HG03558 (cell line): Measurements from ENCODE around the gene GLYR1.

Source experiments
- ATAC-seq: cut with Tn5 transposase; IDR thresholded peaks from one replicate; pipeline ENCODE4 v1.9.1; 2021; ENCODE audit warnings: moderate number of reproducible peaks; ENCODE audit not compliant: unreplicated experiment; ENCODE audit errors: extremely low read depth

Gene GLYR1

DNA sequence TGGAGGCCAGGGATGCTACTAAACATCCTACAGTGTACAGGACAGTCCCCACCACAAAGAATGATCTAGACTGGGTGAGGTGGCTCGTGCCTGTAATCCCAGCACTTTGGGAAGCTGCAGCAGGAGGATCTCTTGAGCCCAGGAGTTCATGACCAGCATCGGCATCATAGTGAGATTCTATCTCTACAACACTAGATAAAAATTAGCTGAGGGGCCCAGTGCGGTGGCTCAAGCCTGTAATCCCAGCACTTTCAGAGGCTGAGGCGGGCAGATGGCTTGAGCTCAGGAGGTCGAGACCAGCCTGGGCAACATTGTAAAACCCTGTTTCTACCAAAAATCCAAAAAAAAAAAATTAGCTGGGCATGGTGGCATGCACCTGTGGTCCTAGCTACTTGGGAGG is 74.7 kb downstream of the GLYR1 start:
- ATAC-seq = no peak

DNA sequence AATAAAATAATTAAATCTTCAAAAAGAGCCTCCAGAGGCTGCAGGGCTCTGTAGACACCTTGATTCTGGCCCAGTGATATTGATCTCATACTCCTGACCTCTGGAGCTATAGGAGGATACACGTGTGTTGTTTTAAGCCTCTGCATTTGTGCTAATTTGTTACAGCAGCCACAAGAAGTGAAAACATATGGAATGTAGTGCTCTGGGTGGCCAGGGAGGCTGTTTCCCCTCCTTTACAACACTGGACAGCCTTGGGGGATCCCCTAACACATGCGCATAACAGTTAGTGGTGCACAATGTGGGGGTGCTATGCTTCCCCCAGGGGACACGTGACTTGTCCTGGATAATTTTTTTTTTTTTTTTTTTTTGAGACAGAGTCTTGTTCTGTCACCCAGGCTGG is 75.4 kb downstream of the GLYR1 start:
- ATAC-seq = no peak

DNA sequence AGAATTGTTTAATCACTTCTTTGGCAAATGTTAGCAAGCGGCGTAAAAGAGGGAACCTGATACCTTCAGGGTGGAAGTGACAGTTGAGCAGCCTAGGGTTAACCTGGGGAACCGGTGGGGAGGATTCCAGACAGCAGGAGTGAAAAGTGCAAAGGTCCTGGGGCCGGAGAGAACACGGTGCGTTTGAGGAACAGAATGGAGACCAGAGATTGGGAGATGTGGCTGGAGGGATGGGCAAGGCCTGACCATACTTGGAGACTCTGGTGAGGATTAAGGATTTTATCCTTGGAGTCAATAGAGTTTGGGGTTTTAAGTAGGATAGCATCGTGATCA is 77.8 kb downstream of the GLYR1 start:
- no peak for ATAC-seq

DNA sequence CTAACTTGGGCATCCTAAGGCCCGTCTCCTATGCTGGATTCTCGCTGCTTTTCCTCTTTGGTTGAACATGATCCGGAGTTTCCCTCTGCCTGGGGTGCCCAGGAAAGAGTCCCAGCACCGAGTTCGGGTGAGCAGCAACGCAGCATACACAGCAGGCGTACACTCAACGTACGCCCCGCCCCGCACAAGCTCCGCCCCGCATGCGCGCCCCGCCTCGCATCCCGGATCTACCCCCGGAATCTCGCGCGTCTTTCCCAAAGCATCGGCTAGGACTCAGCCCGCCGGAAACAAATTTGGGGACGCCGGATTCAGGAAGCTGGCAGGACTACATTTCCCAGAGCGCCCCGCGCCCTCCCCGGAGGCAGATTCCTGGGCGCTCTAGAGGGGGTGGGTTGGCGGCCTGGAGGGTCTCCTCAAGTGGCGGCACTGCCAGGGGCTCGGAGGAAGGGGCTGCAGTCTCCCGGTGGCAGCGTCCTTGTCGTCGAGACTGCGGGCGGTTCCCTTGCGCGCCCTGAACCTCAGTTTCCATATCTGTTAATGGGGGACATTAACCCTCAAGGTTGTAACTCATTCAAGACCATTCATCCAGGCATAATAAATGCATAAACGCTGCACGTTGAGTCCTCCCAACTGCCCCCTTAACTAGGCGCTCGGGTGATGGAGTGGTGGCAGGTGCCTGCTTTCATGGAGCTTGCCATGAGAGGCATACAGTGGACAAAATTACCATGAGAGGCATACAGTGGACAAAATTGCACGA is 78.4 kb downstream of the GLYR1 start:
- no peak for ATAC-seq

DNA sequence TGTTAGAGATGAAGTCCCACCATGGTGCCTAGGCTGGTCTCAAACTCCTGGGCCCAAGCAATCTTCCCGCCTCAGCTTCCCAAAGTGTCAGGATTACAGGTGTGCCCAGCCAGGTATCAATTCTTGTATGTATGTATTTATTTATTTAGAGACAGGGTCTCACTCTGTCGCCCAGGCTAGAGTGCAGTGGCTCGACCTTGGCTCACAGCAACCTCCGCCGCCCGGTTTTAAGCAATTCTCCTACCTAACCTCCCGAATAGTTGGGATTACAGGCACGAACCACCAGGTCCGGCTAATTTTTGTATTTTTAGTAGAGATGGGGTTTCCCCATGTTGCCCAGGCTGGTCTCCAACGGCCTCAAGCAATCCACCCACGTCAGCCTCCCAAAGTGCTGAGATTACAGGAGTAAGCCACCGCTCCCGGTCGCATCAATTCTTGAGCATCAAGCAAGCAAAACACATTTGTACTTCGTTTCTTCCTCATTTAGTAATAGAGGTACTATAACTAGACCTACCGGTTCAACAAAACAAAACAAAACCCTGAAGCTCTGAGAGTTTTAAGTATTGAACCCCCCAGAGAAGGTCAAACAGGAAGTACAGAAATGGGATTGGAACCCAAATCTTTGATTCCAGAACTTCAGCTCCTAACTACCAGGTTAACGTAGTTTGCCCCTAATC is 79.1 kb downstream of the GLYR1 start:
- ATAC-seq = no peak

DNA sequence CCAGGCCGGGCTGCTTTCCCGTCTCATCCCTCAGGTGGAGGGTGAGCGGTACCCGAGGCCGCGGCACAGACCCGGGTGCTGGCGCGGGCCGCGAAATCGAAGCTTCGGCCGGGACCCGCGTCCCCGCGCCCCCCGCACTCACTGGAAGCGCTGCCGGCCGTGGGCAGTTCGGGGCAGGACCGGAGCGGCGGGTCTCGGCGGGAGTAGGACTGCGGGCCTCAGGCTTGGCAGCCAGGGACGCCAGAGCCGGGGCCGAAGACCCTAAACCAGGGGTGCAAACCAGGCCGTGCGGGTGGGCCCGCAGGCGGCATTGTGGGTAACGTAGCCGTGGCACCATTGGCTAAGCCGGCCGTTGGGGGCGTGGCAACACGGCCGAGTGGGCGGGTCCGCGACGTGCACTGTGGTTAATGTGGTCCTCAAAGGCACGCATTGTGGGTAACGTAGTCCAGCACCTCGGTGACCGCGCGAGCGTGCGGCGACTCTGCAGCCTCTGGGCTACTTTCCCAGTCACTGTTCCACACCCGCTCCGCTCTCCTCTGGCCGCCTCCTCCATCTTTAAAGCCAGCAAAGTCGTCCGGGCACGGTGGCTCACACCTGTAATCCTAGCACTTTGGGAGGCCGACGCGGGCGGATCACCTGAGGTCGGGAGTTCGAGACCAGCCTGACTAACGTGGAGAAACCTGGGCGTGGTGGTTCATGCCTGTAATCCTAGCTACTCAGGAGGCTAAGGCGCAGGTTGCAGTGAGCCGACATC is 80.0 kb downstream of the GLYR1 start, which contains the start of gene ZNF500:
TSS of gene ZNF500 (minus strand) at position 288 of the 754 bp plus-strand sequence. CDS start 1,184 bp downstream, outside the sequence.
- ATAC-seq = peak; percentile 72

DNA sequence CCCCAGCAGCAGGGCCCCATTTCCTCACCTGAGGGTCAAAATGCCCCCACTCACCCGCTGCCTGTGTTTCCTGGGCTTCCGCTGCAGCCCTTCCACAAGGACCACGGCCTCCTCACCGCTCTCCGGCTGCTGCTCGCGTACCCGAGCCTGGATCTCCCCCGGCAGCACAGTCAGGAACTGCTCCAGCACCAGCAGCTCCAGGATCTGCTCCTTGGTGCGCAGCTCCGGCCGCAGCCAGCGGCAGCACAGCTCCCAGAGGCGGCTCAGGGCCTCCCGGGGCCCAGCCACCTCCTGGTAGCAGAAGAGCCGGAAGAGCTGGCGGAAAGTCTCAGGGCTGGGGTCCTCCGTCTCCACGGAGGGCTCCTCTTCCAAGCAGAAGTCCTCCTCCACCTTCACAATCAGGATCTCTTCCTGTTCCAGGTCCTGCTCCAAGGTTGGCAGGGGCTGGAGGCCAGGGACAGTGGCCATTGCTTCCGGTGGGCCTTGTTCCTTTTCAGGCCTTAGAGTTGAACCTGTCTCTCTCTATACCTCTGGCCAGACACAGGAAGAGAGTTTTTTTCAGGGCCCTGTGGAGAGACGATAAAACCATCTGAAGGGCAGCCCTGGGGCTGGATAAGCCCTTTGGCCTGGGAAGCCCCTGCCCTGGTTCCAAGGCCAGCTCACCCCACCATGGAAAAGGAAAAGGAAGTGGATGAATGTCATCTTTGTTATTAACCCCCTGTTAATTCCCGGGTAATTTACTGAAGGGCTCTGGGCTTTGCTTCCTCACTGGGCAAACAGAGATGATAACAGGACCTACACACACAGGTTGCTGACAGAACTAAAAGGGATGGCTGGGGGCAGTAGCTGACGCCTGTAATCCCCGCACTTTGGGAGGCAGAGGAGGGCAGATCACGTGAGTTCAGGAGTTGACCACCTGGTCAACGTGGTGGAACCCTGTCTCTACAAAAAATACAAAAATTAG is 81.3 kb downstream of the GLYR1 start:
- no peak for ATAC-seq

DNA sequence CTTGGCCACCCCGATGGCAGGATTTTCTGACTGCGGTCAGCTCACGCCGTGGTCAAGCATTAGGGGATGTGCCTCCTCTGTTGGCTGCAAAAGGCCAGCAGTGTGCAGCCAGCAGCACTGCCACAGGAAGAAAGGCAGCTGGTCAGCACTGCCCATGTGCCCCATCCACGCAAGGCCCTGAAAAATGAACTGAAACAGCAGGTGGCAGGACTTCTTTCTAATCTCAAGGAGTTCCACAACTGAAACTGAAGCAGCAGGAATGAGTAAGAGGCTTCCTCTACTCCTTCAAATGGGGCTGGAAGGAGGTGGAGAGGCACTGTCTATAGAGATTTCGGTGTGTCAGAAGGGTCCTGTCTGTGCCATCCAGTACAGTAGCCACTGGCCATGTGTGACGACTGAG is 83.3 kb downstream of the GLYR1 start:
- no peak for ATAC-seq

DNA sequence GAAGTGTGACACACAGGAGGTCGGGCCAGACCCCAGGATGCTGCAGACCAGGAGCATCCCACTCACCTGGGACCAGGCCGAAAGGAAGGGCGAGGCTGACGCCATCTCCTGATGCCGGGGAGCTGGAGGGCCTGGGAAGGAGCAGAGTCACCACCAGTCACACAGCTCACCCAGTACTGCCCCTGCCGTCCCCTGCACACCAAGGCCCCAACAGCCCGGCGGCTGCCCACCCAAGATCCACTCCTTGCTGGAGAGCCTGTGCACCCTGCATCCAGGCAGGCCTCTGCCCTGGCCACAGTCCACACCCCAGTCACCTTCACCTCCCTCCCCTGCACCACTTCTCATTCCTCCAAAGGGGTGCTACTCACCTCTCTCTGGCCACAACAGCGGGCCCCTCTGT is 84.9 kb downstream of the GLYR1 start:
- no peak for ATAC-seq

DNA sequence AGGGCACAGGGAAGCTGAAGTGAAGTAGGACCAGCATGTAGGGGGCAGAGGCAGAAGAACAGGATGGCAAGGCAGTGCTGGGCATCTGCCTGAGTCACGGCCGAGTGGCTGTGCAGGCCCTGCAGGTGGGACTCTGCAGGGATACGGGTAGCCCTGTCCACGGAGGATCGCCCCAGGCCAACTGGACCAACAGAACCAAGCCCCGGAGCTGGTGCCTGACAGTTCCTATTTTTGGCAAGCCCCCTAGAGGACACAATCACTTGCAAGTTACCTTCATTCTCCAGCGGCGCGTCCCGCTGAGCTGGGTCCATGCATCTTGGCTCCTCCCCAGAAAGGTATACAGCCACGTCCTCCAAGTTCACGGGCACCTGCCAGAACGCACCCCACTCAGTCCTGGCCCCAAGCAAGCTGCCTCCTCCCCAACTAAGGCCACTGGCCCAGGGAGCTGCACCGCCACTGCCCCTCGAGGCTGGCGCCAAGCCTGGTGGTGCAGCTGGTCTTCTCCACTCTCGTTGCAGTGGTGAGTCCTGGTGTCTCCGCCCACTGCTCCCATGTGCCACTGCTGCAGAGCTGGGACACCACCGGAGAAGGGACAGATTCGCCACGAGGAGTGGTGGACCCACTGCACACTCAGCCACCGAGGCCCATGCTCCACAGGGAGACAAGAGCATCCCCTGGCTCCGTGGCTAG is 86.7 kb downstream of the GLYR1 start:
- ATAC-seq = no peak

DNA sequence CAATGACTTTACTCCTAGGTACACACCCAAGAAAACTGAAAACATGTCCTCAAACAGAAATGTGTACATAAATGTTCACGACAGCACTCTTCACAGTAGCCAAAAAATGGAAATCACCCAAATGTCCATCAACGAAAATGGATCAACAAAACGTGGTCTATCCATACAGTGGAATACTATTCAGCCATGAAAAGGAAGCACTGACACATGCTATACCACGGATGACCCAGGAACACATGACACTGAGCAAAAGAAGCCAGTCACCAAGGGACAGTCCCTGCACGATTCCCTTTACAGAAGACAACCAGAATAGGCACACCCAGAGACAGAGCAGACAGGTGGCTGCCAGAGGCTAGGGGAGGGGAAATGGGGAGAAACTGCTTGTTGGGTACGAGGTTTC is 91.4 kb downstream of the GLYR1 start:
- ATAC-seq = no peak

DNA sequence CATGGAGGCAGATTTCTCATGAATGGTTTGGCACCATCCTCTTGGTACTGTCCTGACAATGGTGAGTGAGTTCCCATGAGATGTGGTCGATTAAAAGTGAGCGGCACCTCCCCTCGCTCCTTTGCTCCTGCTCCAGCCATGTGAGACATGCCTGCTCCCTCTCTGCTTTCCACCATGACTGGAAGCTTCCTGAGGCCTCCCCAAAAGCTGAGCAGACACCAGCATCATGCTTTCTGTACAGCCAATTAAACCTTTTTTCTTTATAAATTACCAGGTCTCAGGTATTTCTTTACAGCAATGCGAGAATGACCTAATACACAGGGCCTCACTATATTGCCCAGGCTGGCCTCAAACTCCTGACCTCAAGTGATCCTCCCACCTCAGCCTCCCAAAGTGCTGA is 92.2 kb downstream of the GLYR1 start:
- ATAC-seq = no peak

DNA sequence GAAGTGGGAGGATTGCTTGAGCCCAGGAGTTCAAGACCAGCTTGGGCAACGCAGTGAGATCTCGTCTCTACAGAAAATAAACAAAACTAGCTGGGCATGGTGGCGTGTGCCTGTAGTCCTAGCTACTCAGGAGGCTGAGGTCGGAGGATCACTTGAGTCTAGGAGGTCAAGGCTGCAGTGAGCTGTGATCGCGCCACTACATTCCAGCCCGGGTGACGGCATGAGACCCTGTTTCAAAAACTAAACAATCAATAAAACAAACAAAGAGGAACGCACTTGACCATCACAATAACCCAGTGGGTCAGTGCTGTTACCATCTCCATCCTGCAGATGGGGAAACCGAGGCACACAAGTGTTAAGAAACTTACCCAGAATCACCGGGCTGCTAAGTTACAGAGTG is 93.9 kb downstream of the GLYR1 start:
- no peak for ATAC-seq
